GM21528 (cell line): ENCODE results near the gene PPHLN1.
A peak's percentile ranks its signal among the peaks of the same experiment; 100 is the strongest.

Experiments
- ATAC-seq: cut with Tn5 transposase; IDR thresholded peaks from one replicate; pipeline ENCODE4 v1.9.1; 2021; ENCODE audit warnings: mild to moderate bottlenecking, moderate library complexity; ENCODE audit not compliant: unreplicated experiment, low FRiP score

Gene PPHLN1

DNA sequence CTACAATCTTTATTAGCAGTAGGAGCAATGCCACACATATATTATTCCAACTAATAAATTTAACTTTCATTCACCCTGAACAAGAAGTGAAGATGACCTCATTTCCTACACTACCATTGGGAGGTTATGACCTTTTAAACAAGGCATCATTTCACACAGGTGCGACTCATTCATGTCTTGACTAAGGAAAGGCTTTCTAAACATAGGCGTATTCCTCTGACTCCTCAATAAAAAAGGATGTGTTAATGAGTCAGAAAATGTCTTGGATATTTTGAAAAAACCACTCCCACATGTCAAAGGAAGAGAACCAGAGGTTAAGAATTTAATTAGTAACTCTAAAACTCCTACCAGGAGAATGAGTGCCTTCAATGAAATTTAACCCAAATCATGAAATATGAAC, 148.4 kb downstream of the PPHLN1 start:
- ATAC-seq, result no peak

DNA sequence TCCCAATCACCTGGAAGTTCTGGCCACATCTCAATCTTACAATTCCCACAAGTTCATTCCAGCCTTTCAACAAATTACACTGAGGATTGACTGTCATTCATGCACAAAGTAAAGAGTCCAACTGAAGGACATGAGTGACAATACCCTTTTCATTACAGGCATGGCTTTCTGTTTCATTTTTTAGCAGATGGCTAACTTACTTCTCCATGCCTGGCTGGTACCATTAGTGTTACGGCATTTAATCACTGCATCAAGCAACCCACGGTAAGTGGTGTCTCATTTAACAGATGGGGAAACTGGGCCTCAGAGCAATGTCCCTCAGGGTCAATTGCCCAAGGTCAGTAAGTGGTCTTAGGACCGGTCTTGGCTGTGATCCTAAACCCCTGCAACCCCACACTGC, 149.1 kb downstream of the PPHLN1 start:
- ATAC-seq, result no peak

DNA sequence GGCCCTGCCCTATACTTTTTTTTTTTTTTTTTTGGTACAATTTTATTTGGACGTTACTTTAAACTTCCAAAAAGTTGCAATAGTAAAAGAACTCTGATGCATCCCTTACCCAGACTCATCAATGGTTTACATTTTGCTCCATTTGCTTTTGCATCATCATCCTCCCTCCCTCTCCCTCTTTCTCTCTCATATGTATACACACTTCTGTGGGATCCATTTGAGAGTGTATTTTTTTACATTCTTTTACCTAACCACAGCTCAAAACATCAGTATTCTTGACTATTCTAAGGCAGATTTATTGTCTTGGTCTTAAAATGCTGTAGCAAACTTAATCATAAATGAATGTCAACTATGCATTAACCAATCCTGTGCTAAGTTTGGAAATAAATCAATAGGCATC, 152.0 kb downstream of the PPHLN1 start:
- no peak for ATAC-seq

- no peak for ATAC-seq
Measured at GRCh38 chr12:42481368-42481767, 155.4 kb downstream of the PPHLN1 start.

DNA sequence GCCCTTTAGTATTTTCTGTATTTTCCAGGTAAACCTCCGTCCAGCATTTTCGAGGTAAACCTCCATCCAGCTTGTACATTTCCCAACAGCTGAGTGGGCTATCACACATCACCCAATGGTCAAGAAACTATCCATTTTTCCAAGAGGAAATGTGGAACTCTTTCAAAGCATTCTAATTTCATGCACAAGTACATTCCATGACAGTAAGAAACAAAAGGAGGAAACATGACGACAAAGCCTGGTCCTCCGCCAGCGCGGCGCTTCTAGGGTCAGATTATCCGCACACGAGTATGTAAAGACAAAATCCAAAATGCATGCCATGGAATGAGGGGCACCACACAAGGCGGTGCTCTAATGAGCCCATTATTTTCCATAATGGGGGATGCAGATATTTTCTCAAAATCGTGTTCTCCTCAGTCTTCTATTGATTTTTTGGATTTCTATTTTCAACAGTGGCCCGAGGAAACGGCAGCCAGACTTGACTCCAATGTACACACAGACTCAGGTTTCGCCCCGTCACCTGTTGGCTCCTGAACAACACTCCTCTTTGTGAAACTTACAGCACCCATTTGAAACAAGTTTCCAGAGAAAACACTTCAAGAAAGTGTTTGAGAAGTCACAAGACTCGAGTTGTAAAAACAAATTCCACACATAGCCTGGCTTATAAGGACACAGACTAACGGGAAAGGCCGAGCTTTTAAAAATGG, 156.2 kb downstream of the PPHLN1 start:
- no peak for ATAC-seq

GRCh38 chr12:42482748-42483520, 157.0 kb downstream of the PPHLN1 start:
- ATAC-seq, result peak; percentile 75

GRCh38 chr12:42483521-42483790, 157.5 kb downstream of the PPHLN1 start:
- peak; percentile 46 for ATAC-seq

- ATAC-seq, result no peak
Measured at GRCh38 chr12:42484996-42485395, 159.0 kb downstream of the PPHLN1 start.

DNA sequence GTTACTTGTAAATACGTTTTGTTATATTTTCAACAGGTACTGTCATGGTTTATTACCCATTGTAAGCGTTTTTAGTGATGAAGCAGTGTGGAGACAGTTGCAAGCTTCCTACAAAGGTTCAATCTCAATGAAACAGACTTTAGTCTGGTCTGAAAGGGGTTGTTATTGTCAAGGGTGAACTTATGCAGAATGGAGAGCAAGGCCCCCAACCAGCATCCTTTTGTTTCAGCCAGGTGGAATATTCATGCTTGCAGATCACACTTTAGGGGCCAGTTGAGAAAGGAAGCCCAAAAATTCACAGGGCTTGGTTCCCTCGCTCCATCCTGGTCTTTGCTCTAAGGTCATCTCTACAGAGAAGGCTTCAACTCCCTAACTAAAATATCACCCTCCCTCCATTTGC, 159.9 kb downstream of the PPHLN1 start:
- no peak for ATAC-seq

- no peak for ATAC-seq
Measured at GRCh38 chr12:42486407-42486806, 160.4 kb downstream of the PPHLN1 start.

DNA sequence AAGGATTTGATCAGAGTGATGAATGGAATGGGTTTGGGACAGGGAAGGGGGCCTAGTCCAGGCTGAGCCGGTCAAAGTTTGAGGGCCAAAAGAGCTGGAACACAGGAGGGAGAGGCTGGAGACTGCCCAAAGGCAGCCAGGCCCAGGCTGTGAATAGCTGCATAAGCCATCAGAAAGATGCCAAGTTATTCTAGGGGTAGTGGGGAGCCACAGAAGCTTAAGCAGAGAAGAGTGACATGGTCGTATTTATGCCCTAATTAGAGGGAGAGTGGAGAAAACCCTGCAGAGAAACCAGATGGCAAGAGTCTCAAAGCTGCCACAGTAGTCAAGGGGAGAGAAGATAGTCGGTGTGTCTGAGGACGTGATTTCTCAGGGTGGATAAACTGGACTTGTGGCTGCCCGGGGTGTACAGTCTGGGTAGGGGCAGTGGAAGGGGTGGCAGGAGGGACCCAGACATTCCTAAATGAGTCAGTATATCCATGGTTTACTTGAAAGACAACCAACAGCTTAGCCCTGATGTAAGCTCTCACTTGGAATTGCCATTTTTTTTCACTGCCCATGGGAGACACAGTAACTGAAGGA, 164.4 kb downstream of the PPHLN1 start:
- ATAC-seq, result no peak
